NCI-H2029 treated with DMSO at 0.1 percent for 48 hours (cell line): ENCODE results near the gene ZIC5.
A peak's percentile ranks its signal among the peaks of the same experiment; 100 is the strongest.
"Not testable (repeated sequence)": the region's sequence is repeated elsewhere in the genome, so short reads cannot be mapped to it uniquely, and the experiment has no call there.

Experiments
- DNase-seq: peaks from one replicate; lab custom pipeline; 2025; lab: John Stamatoyannopoulos, UW

The ZIC5 gene

GRCh38 chr13:99959540-99960230 lies 11.9 kb downstream of the ZIC5 start:
- DNase-seq: no peak

DNA sequence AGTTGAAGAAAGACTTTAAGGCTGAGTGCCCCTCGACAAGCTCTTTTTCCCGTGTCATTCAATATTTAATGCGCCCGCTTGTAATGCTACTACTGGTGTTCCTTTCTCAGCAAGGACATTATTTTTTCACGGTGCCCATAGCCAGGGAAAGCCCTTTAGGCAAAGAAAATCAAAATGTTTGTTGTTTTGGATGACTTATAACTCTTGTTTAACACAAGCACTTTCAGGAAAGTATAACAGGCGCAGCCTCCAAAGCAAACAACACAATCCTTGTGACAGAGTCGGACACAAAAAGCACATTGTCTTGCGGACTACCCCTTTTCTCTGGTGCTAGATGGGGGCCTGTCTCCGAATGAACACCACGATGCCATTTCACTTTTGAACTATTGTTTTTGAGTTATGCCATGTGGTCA lies 12.4 kb downstream of the ZIC5 start:
- no peak for DNase-seq

- DNase-seq: no peak
These were observed 13.0 kb downstream of the ZIC5 start for GRCh38 chr13:99958406-99959126.

- no peak for DNase-seq
These were observed 14.9 kb downstream of the ZIC5 start for GRCh38 chr13:99956473-99957349.

- no peak for DNase-seq
These were observed 15.7 kb downstream of the ZIC5 start for GRCh38 chr13:99955747-99956472.

DNA sequence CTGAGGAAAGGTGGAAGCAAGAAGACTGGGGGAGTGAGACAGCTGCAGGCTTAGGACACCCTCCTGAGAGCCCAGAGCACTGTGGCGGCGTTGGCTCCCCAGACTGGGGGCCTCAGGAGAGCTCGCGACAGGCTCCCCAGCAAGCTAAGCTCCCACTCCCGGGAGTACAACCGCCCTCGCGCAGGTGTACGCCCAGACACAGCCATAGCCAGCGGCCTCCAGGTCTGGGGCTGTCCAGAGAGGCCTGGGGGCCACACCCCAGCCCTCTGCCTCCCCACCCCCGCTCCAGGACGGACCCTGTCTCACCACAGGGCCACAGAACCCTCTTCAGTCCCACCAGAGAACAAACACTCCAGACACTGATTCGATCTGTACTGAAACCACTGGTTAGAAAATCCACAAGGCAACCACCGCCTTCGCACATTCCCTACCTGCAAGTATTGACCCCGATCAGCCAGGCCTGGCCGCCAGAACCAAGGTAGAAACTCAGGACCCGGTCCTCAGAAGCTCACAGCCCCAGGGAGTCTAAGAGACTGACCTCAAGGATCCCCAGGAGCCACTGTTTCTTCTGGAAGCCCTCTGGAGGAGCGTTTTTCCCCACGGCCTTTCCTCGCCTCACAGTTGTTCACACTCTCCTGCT lies 16.3 kb downstream of the ZIC5 start:
- no peak for DNase-seq

- DNase-seq: no peak
These were observed 18.3 kb downstream of the ZIC5 start for GRCh38 chr13:99953138-99953755.

DNA sequence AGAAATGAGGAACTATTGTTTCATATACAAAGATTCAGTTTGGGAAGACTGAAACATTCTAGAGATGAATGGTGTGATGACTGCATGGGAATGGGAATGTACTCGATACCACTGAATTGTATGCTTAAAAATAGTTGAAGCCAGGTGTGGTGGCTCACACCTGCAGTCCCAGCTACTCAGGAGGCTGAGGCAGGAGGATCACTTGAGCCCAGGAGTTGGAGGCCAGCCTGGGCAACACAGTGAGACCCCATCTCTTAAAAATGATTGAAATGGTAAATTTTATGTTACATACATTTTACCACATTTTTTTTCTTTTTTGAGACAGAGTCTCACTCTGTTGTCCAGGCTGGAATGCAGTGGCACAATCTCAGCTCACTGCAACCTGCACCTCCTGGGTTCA lies 19.9 kb downstream of the ZIC5 start:
- not testable (repeated sequence) for DNase-seq

- no peak for DNase-seq
These were observed 21.7 kb downstream of the ZIC5 start for GRCh38 chr13:99949679-99950413.

DNA sequence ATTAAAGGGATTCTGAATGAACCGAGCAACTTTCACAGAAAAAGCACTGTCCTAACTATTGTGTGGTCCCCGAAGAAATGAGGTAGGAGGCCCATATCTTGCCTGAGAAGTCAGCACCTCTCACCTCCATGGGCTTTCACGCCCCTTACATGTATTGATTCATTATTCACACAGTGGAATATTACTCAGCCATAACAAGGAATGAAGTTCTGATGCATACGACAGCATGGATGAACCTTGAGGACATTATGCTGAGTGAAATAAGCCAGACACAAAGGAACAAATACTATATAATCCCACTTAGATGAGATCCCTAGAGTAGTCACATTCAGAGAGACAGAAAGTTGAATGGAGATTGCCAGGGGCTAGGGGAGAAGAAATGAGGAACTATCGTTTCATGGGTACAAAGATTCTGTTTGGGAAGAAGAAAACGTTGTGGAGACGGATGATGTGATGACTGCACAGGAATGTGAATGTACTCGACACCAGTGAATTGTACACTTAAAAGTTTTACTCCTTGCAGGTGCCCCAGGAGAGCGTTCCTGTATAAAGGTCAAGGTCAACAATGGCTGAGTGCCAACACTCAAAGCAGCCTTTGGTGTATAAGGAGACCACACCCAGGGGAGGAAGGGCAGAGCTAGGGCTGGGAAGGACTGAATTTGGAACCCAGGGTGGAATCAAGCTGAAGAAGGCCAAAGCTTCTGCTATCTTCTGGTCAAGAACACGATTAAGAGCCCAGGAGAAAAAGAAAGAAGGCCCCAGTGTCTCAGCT lies 22.5 kb downstream of the ZIC5 start:
- DNase-seq: no peak

GRCh38 chr13:99948411-99948810 lies 23.2 kb downstream of the ZIC5 start:
- DNase-seq: no peak

DNA sequence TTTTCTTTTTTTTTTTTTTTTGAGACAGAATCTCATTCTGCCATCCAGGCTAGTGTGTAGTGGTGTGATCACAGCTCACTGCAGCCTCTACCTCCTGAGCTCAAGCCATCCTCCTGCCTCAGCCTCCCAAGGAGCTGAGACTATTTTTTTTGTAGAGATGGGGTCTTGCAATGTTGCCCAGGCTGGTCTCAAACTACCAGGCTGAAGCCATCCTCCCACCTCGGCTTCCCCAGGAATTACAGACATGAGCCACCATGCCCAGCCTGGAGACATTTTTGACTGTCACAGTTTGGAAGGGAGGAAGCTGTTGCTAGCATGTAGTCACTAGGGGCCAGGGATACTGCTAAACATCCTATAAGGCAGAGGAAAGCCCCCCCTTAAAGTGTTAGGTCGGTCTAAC lies 23.9 kb downstream of the ZIC5 start:
- DNase-seq: no peak

DNA sequence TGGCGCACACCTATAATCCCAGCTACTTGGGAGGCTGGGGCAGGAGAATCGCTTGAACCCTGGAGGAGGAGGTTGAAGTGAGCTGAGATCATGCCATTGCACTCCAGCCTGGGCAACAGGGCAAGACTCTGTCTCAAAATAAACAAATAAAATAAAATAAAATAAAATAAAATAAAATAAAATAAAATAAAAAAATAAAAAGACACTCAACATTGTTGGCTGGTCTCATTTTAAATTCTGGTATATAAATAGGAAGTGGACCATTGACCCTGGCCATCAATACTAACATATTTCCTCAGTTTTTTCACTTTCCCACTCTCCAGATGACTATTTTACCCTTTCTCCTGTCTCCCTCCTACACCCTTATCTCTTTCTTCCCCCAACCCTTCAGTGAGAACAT lies 26.1 kb downstream of the ZIC5 start:
- not testable (repeated sequence) for DNase-seq

DNA sequence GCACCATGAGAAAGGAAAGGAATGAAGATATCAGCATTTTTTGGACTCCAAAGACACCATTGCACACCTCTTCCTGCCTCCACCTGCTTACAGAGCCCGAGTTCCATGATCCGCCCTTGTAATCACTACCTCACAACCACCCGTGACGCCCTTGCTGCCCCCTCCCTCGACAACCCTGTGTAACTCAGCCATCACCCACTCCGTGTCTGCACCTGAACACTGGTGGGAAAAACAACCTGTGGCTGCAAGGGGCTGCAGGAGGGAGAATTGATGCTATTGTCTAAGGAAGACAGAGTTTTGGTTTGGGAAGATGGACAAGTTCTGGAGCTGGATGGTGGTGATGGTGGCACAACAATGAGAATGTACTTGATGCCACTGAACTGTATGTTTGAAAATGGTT lies 27.0 kb downstream of the ZIC5 start:
- no peak for DNase-seq

- no peak for DNase-seq
These were observed 27.5 kb downstream of the ZIC5 start for GRCh38 chr13:99944102-99944501.

DNA sequence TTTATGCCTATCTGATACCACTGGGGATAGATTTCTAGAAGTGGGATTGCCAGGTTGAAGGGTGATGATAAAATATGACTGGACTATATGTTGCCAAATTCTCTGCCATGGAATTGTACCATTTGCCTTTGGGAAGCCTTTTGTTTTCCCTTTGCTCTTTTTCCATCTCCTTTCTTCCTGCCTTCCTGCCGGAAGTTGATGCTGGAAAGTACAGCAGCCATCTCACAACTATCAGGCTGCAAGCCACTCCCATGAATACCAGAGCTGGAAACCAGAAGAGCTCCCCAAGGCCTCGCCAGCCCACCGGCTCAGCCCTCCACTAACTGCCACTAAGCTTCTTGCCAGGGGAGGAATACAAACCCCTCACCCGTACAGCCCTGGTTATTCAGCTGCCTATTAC lies 29.7 kb downstream of the ZIC5 start:
- DNase-seq: no peak

DNA sequence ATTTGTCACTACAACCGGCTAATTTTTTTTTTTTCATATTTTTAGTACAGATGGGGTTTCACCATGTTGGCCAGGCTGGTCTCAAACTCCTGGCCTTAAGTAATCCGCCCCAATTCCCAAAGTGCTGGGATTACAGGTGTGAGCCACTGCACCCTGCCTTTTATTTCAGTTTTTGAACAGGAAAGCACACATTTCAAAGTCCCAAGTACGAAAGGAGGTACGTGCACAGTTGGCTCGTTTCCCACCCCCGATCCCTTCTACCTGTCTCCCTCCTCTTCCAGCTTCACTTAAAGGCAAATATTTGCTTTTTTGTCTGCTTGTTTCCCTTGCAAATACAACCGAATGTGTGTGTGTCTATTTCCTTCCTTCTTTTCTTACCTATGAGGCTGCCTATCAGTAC lies 30.5 kb downstream of the ZIC5 start:
- peak; percentile 8 for DNase-seq

DNA sequence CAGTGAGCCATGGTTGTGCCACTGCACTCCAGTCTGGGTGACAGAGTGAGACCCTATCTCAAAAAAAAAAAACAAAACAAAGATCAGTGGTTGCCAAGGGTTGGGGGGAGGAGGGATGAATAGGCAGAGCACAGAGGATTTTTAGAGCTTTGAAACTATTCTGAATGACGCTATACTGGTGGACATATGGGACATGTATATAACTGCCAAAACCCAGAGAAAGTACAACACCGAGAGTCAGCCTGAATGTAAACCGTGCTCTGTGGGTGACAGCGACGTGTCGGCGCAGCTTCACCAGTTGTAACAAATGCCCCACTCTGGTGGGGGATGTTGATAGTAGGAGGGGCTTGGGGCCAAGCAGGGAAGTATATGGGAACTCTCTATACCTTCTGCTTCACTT lies 32.9 kb downstream of the ZIC5 start:
- no peak for DNase-seq

GRCh38 chr13:99935772-99936171 lies 35.8 kb downstream of the ZIC5 start:
- no peak for DNase-seq

DNA sequence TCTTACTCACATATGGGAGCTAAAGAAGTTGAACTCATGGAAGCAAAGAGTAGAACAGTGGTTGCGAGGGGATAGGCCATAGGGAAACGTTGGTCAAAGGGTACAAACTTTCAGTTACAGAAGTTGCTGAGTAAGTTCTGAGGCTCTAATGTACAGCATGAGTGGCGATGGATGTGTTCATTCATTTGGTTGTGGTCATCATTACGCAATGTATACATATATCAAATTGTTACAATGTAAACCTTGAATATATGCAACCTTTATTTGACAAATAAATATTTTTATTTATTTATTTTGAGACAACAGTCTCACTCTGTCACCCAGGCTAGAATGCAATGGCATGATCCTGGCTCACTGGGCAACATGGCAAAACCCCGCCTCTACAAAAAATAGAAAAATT lies 38.7 kb downstream of the ZIC5 start:
- DNase-seq: no peak
